Measurements from ENCODE around the gene PPP2R5C.

The PPP2R5C gene

DNA sequence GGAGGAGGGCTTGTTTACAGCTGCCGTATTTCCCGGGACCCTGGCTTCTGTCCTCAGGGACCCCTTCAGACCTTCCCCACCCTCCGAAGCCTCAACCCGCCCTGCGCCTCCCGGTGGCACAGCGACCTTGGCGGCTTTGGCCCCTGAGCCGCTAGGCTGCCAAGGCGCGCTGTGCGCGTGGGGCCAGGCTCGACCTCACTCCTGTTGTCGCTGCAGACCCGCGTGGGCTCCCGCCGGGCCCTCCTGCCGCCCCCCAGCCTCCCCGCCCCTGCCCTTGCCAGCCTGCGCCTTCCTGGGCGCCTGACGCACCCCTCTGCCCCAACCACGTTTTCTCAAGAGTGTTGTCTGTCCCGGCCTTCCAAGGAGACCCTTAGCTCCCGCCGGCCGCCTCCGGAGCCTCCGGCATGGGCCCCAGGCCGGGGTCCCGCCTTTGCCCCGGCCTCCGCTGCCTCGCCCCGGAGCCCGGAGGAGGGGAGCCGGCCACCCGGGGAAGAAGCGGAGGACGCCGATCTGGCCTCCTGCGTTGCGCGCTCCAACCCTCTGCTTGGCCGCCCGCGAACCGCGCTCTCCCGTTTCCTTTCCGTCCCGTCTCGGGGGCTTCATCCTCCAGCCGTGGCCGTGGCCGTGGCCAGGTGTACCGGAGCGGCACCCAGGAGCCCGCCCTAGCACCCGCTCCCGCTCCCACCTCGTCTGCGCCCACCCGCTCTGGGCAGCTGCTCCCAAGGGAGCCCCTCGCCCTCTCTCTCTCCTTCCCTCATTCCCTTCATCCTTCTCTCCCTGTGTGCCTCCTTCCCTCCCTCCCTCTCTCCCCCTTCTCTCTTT, 19.9 kb downstream of the PPP2R5C start:
- H3K27ac ChIP-seq, result no peak overlapping the region
- TF ChIP-seq, protein P1, sequence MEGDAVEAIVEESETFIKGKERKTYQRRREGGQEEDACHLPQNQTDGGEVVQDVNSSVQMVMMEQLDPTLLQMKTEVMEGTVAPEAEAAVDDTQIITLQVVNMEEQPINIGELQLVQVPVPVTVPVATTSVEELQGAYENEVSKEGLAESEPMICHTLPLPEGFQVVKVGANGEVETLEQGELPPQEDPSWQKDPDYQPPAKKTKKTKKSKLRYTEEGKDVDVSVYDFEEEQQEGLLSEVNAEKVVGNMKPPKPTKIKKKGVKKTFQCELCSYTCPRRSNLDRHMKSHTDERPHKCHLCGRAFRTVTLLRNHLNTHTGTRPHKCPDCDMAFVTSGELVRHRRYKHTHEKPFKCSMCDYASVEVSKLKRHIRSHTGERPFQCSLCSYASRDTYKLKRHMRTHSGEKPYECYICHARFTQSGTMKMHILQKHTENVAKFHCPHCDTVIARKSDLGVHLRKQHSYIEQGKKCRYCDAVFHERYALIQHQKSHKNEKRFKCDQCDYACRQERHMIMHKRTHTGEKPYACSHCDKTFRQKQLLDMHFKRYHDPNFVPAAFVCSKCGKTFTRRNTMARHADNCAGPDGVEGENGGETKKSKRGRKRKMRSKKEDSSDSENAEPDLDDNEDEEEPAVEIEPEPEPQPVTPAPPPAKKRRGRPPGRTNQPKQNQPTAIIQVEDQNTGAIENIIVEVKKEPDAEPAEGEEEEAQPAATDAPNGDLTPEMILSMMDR (conservative IDR thresholded peaks at IDR 0.05; ENCODE audit: low read depth), result no peak
- ChIA-PET POLR2A (ENCODE audit: low non-redundant PET) (no interaction called here), CTCF (interaction anchor here (1.0 kb wide), 1 partner anchor 10 kb away, joined by 4 read pairs; no protein-coding TSS in a partner anchor)
- no peak for DNase-seq (ENCODE audit: low spot score)

DNA sequence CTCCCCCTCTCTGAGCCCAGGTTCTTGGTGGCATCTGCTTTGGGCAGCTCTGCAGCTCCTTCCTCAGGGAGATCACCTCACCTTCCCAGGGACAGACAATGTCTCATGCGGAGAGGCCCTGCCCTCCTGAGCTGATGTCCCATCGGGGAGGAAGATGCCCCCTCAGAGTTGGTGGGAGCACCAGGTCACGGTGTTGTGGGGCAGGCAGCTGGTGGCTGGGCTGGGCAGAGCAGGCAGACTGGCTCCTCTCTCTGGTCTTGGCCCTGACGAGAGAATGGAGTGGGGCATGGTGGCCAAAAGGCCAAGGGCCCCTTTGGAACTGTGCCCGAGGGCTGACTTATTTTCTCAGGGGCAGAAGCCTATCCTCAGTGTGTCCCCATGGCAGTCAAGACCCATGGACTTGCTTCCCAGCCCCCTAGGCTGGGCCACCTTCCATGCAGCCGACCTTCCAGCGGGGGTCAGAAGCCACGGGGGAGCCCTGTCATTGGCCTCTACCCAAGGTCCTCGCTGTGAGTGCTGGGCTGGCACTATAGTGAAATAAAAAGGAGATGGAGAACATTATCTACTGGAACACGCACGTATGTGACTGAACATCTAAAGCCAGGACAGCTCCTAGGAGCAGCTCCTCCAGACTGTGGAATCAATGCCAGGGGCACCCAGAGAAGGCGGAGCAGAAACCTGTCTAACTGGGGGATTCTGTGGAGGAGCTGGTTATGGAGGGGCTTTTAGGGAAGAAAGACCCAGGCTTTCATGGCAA, 21.9 kb downstream of the PPP2R5C start:
- no peak for DNase-seq (ENCODE audit: low spot score)
- ChIA-PET POLR2A (ENCODE audit: low non-redundant PET) (no interaction called here), CTCF (interaction anchor here (0.6 to 1.0 kb wide), 2 partner anchors 12 to 76 kb away, joined by 3 to 5 read pairs; no protein-coding TSS in a partner anchor)
- TF ChIP-seq, protein P1 (conservative IDR thresholded peaks at IDR 0.05; ENCODE audit: low read depth), result no peak
- H3K27ac ChIP-seq, result no peak overlapping the region

DNA sequence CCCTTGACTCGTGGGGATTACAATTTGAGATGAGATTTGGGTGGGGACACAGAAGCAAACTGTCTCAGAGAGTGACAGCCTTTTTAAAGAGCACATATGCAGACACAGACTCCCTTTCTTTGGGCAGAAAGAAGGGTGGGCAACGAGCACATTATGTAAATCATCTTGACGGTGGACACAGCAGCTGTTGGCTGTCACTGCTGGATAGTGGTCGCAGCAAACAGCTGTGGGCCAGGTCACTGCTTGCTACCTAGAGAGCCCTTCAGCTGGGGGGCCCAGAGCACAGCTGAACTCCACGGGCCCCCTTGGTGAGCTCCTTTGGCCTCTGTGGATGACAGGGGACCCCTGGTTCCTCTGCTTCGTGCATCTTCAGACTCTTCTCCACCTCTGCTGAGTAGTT, 23.1 kb downstream of the PPP2R5C start:
- no peak for DNase-seq (ENCODE audit: low spot score)
- TF ChIP-seq, protein P1 (conservative IDR thresholded peaks at IDR 0.05; ENCODE audit: low read depth), result no peak
- ChIA-PET CTCF (no interaction called here), POLR2A (ENCODE audit: low non-redundant PET) (no interaction called here)
- no peak overlapping the region for H3K27ac ChIP-seq

DNA sequence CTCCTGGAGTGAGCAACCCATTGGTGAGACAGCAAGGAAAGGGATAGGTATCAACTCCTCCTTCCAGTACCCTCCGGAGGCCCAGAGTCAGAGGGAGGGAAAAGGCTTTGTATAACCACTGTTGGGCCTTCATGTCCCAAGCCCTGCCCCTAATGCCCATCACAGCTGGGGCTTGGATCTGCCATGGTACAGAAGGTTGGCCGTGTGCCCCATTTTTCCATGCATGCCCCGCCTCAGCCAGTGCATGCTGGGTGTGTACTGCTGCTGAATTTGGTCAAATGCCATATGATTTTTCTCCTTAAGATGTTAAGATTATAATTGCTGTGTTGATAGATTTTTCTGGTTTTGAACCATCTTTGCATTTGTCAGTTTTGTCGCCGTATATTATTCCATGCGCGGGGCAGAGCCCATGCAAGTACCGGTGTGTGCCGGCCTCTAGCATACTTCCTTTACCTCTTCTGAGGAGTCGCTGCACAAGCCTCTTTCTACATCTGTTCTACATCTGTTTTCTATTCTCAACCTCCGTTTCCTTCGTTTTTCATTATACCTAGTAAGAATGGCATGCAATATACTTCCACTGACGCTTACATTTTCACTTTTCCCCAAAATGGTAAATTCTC, 26.6 kb downstream of the PPP2R5C start:
- DNase-seq (ENCODE audit: low spot score), result no peak
- POLR2A ChIA-PET (ENCODE audit: low non-redundant PET), result no interaction called here
- TF ChIP-seq, protein P1 (conservative IDR thresholded peaks at IDR 0.05; ENCODE audit: low read depth), result no peak
- CTCF ChIA-PET, result interaction anchor here (1.0 kb wide), 1 partner anchor 16 kb away, joined by 3 read pairs; no protein-coding TSS in a partner anchor
- no peak overlapping the region for H3K27ac ChIP-seq

DNA sequence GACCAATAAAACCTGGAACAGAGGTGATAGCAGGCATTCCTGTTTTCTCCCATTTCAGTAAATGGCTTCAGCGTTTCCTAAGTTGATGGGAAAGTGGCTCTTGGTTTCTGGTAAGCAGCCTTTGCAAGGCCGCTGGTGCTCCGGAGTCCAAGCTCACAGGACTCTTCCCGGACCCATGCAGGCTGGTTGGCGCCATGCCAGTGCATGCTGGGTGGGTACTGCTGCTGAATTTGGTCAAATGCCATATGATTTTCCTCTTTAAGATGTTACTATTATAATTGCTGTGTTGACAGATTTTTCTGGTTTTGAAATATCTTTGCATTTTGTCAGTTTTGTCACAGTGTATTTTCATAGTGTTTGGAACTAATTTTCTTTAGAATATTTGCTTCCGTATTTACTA, 27.7 kb downstream of the PPP2R5C start:
- TF ChIP-seq, protein P1 (conservative IDR thresholded peaks at IDR 0.05; ENCODE audit: low read depth), result no peak
- ChIA-PET POLR2A (ENCODE audit: low non-redundant PET) (no interaction called here), CTCF (no interaction called here)
- no peak for DNase-seq (ENCODE audit: low spot score)
- no peak overlapping the region for H3K27ac ChIP-seq

DNA sequence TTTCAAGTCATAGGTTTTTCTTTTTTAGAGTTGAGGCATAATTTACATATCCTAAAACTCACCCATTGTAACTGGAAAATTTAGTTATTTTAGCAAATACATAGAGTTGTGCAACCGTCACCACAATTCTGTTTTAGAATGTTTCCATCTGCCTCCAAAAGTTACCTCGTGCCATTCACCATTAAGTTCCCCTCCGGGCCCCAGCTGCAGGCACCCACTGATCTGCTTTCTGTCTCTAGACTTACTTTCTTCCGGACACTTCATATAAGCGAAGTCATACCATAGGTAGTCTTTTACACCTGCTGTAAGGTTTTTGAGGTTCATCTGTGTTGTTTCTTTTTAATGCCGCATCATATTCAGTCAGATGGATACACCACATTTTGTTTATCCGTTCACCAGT, 28.7 kb downstream of the PPP2R5C start:
- CTCF ChIA-PET, result no interaction called here
- POLR2A ChIA-PET (ENCODE audit: low non-redundant PET), result no interaction called here
- TF ChIP-seq, protein P1 (conservative IDR thresholded peaks at IDR 0.05; ENCODE audit: low read depth), result no peak
- DNase-seq (ENCODE audit: low spot score), result no peak
- H3K27ac ChIP-seq, result no peak overlapping the region
